Renal pelvis (tissue), 4 donors: Measurements from ENCODE around the gene FUT8. TPM values are rescaled to one million over a fixed set of nuclear protein-coding genes. Genes with fewer than 3 reads are reported as not detected.
A peak's percentile ranks its signal among the peaks of the same experiment; 100 is the strongest.
"Not testable (repeated sequence)": the region's sequence is repeated elsewhere in the genome, so short reads cannot be mapped to it uniquely, and the experiment has no call there.

Experiments
- DNase-seq: peaks from one replicate; pipeline ENCODE4 v3.0.0-alpha.2; 2013
- polyA plus RNA-seq, 3 donors: library from polyadenylated mRNA; unstranded; fragments of 120-200 nt; gene quantifications; one replicate each; pipeline ENCODE4 v1.2.1, GENCODE V29; 2013; ENCODE audit not compliant: insufficient read length in 3 of 3

FUT8 gene
- polyA plus RNA-seq, 3 donors: 16.6 to 17.9 (median 17.0) TPM

- DNase-seq: no peak
Measured at GRCh38 chr14:65444230-65444629, 31.7 kb downstream of the FUT8 start.

GRCh38 chr14:65446159-65446558 is 33.6 kb downstream of the FUT8 start:
- no peak for DNase-seq

GRCh38 chr14:65449647-65450046 is 37.1 kb downstream of the FUT8 start:
- DNase-seq: no peak

GRCh38 chr14:65453807-65454480 is 41.4 kb downstream of the FUT8 start:
- no peak for DNase-seq

GRCh38 chr14:65456247-65456646 is 43.7 kb downstream of the FUT8 start:
- DNase-seq: no peak

GRCh38 chr14:65461730-65462129 is 49.2 kb downstream of the FUT8 start:
- no peak for DNase-seq

GRCh38 chr14:65462411-65462810 is 49.9 kb downstream of the FUT8 start:
- DNase-seq: no peak

GRCh38 chr14:65465584-65465983 is 53.1 kb downstream of the FUT8 start:
- no peak for DNase-seq

GRCh38 chr14:65467926-65468325 is 55.4 kb downstream of the FUT8 start:
- DNase-seq: not testable (repeated sequence)

- DNase-seq: no peak
Measured at GRCh38 chr14:65469903-65470302, 57.4 kb downstream of the FUT8 start.

GRCh38 chr14:65470404-65470880 is 57.9 kb downstream of the FUT8 start:
- DNase-seq: no peak

- DNase-seq: no peak
Measured at GRCh38 chr14:65471038-65471878, 58.7 kb downstream of the FUT8 start.

GRCh38 chr14:65472189-65472588 is 59.7 kb downstream of the FUT8 start:
- peak; percentile 5 for DNase-seq

- no peak for DNase-seq
Measured at GRCh38 chr14:65476273-65476941, 63.9 kb downstream of the FUT8 start.

GRCh38 chr14:65476942-65477318 is 64.4 kb downstream of the FUT8 start:
- no peak for DNase-seq

- no peak for DNase-seq
Measured at GRCh38 chr14:65478017-65478416, 65.5 kb downstream of the FUT8 start.

- DNase-seq: no peak
Measured at GRCh38 chr14:65478596-65478995, 66.1 kb downstream of the FUT8 start.

GRCh38 chr14:65479386-65479785 is 66.9 kb downstream of the FUT8 start:
- DNase-seq: no peak

GRCh38 chr14:65482757-65483438 is 70.4 kb downstream of the FUT8 start:
- peak; percentile 5 for DNase-seq

GRCh38 chr14:65483647-65484046 is 71.1 kb downstream of the FUT8 start:
- no peak for DNase-seq

- DNase-seq: no peak
Measured at GRCh38 chr14:65485516-65485915, 73.0 kb downstream of the FUT8 start.

GRCh38 chr14:65486863-65487262 is 74.3 kb downstream of the FUT8 start:
- DNase-seq: no peak
